Measurements from ENCODE around the gene UFSP2.

Gene UFSP2

GRCh38 chr4:185358959-185359358 is 66.8 kb downstream of the UFSP2 start:
- H3K4me3 ChIP-seq (ENCODE audit: low read depth, low read length): no peak overlapping the region
- no peak for DNase-seq (ENCODE audit: low read depth)
- TF ChIP-seq, protein P1, sequence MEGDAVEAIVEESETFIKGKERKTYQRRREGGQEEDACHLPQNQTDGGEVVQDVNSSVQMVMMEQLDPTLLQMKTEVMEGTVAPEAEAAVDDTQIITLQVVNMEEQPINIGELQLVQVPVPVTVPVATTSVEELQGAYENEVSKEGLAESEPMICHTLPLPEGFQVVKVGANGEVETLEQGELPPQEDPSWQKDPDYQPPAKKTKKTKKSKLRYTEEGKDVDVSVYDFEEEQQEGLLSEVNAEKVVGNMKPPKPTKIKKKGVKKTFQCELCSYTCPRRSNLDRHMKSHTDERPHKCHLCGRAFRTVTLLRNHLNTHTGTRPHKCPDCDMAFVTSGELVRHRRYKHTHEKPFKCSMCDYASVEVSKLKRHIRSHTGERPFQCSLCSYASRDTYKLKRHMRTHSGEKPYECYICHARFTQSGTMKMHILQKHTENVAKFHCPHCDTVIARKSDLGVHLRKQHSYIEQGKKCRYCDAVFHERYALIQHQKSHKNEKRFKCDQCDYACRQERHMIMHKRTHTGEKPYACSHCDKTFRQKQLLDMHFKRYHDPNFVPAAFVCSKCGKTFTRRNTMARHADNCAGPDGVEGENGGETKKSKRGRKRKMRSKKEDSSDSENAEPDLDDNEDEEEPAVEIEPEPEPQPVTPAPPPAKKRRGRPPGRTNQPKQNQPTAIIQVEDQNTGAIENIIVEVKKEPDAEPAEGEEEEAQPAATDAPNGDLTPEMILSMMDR (IDR thresholded peaks at IDR 0.05; ENCODE audit: insufficient read depth, low read depth, low read length, missing control alignments): no peak

DNA sequence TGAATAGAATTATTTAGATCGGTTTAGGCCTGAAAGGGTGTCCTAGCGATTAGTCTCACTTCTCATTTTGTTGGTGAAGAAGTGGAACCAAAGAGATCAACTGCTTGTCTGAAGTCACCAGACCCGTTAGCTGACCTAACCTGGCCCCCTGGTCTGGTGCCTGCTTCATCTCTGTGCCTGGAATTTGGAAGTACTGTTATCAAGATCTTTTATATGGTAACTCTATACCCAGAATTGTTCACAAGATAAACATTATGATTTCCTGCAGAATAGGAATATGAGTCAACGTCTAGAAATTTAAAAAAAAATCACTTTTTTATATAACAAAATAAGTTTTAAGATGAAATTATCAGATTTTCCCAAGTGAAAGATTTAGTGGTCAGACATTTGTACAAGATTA is 67.2 kb downstream of the UFSP2 start:
- TF ChIP-seq, protein P1 (IDR thresholded peaks at IDR 0.05; ENCODE audit: insufficient read depth, low read depth, low read length, missing control alignments): no peak
- no peak overlapping the region for H3K4me3 ChIP-seq (ENCODE audit: low read depth, low read length)
- DNase-seq (ENCODE audit: low read depth): no peak

- TF ChIP-seq, protein P1 (IDR thresholded peaks at IDR 0.05; ENCODE audit: insufficient read depth, low read depth, low read length, missing control alignments): no peak
- H3K4me3 ChIP-seq (ENCODE audit: low read depth, low read length): no peak overlapping the region
- no peak for DNase-seq (ENCODE audit: low read depth)
These were observed 67.9 kb downstream of the UFSP2 start for GRCh38 chr4:185357733-185358440.

DNA sequence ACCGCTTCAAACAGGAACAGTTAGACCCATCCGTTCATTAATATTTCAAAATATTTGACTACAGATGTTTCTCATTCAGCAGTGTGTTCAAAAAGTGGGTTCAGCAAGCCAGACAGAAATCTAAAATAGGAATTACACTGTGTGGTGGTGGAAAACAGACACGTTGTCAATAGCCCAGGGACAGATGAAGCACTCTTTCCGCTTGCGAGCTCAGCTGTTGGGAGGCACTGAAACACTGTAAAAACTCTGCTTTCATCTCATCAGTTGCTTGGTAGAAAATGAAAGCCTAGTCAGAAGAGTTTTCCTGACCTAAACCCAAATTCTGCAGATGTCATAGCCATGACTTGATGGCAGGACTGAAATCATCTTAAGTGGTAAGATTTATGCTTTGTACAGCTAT is 68.6 kb downstream of the UFSP2 start:
- TF ChIP-seq, protein P1 (IDR thresholded peaks at IDR 0.05; ENCODE audit: insufficient read depth, low read depth, low read length, missing control alignments): no peak
- no peak for DNase-seq (ENCODE audit: low read depth)

GRCh38 chr4:185352741-185353140 is 73.0 kb downstream of the UFSP2 start:
- no peak for DNase-seq (ENCODE audit: low read depth)
- TF ChIP-seq, protein P1 (IDR thresholded peaks at IDR 0.05; ENCODE audit: insufficient read depth, low read depth, low read length, missing control alignments): no peak
- no peak overlapping the region for H3K4me3 ChIP-seq (ENCODE audit: low read depth, low read length)

More for the DNA sequence above, 68.6 kb downstream of the UFSP2 start:
- H3K4me3 ChIP-seq (ENCODE audit: low read depth, low read length): no peak overlapping the region

- TF ChIP-seq, protein P1 (IDR thresholded peaks at IDR 0.05; ENCODE audit: insufficient read depth, low read depth, low read length, missing control alignments): no peak
- no peak for DNase-seq (ENCODE audit: low read depth)
- H3K4me3 ChIP-seq (ENCODE audit: low read depth, low read length): no peak overlapping the region
These were observed 73.6 kb downstream of the UFSP2 start for GRCh38 chr4:185352202-185352601.

- DNase-seq (ENCODE audit: low read depth): no peak
- TF ChIP-seq, protein P1 (IDR thresholded peaks at IDR 0.05; ENCODE audit: insufficient read depth, low read depth, low read length, missing control alignments): no peak
These were observed 74.1 kb downstream of the UFSP2 start for GRCh38 chr4:185351691-185352090.

More at GRCh38 chr4:185351691-185352090, 74.1 kb downstream of the UFSP2 start:
- H3K4me3 ChIP-seq (ENCODE audit: low read depth, low read length): no peak overlapping the region

Measured in GM12865 (cell line).